ENCODE measurements around the gene KLF3.

DNA sequence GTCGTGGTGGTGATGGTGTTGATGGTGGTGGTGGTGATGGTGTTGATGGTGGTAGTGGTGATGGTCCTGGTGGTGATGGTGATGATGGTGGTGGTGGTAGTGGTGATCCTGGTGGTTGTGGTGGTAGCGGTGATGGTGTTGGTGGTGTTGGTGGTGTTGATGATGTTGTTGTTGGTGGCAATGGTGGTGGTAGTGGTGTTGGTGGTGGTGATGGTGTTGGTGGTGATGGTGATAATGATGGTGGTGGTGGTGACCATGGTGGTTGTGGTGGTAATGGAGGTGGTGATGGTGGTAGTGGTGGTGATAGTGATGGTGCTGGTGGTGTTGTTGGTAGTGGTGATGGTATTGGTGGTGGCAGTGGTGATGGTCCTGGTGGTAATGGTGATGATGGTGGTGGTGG, 69.7 kb downstream of the KLF3 start:
- TF ChIP-seq, protein P1, sequence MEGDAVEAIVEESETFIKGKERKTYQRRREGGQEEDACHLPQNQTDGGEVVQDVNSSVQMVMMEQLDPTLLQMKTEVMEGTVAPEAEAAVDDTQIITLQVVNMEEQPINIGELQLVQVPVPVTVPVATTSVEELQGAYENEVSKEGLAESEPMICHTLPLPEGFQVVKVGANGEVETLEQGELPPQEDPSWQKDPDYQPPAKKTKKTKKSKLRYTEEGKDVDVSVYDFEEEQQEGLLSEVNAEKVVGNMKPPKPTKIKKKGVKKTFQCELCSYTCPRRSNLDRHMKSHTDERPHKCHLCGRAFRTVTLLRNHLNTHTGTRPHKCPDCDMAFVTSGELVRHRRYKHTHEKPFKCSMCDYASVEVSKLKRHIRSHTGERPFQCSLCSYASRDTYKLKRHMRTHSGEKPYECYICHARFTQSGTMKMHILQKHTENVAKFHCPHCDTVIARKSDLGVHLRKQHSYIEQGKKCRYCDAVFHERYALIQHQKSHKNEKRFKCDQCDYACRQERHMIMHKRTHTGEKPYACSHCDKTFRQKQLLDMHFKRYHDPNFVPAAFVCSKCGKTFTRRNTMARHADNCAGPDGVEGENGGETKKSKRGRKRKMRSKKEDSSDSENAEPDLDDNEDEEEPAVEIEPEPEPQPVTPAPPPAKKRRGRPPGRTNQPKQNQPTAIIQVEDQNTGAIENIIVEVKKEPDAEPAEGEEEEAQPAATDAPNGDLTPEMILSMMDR (IDR thresholded peaks at IDR 0.05; ENCODE audit: insufficient read depth, low read depth, low read length), result no peak
- no peak for TF ChIP-seq EZH2 (IDR thresholded peaks at IDR 0.05; ENCODE audit: insufficient read depth, low read length)

Measured in astrocyte (in vitro differentiated cells and primary cell).